Measurements from ENCODE around the gene TCF4.

Gene TCF4

DNA sequence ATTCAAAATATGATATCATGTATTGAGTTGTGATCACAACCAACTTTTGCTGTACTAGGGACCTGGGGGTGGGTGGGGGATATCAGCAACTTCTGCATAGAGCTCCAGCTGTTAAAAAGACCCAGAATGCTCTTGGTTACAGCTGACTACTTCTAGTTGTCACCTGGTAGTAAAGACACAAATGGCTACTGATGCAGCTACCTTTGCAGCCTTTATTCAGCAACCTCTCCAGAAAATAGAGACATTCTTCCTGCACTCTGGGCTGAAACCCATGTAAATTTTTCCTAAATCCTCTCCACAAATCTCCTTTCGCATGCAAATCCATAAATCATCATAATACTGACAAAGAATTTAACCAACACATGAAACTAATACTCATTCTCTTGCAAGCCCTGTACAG is 238.3 kb downstream of the TCF4 start:
- Histone ChIP-seq H3K27me3 (ENCODE audit: insufficient read depth, poor library complexity, severe bottlenecking) (peaks cover 2% of the 10 kb centered on the region), H3K27ac (replicated peaks) (no peak overlapping the region), H3K4me3 (replicated peaks; ENCODE audit: insufficient read depth, low read length) (no peak overlapping the region)
- DNase-seq (ENCODE audit: low read depth in 1 of 2, low spot score in 1 of 2) = no peak
- TF ChIP-seq POLR2AphosphoS5 (IDR thresholded peaks at IDR 0.05; ENCODE audit: low read depth) (no peak), SPI1 (IDR thresholded peaks at IDR 0.05; ENCODE audit: borderline replicate concordance, low read depth) (no peak), GABPA (IDR thresholded peaks at IDR 0.05; ENCODE audit: low read depth) (no peak)
- TF ChIP-seq, protein P1, sequence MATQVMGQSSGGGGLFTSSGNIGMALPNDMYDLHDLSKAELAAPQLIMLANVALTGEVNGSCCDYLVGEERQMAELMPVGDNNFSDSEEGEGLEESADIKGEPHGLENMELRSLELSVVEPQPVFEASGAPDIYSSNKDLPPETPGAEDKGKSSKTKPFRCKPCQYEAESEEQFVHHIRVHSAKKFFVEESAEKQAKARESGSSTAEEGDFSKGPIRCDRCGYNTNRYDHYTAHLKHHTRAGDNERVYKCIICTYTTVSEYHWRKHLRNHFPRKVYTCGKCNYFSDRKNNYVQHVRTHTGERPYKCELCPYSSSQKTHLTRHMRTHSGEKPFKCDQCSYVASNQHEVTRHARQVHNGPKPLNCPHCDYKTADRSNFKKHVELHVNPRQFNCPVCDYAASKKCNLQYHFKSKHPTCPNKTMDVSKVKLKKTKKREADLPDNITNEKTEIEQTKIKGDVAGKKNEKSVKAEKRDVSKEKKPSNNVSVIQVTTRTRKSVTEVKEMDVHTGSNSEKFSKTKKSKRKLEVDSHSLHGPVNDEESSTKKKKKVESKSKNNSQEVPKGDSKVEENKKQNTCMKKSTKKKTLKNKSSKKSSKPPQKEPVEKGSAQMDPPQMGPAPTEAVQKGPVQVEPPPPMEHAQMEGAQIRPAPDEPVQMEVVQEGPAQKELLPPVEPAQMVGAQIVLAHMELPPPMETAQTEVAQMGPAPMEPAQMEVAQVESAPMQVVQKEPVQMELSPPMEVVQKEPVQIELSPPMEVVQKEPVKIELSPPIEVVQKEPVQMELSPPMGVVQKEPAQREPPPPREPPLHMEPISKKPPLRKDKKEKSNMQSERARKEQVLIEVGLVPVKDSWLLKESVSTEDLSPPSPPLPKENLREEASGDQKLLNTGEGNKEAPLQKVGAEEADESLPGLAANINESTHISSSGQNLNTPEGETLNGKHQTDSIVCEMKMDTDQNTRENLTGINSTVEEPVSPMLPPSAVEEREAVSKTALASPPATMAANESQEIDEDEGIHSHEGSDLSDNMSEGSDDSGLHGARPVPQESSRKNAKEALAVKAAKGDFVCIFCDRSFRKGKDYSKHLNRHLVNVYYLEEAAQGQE (IDR thresholded peaks at IDR 0.05; ENCODE audit: insufficient replicate concordance, low read depth) = no peak
- TF ChIP-seq, protein P2, sequence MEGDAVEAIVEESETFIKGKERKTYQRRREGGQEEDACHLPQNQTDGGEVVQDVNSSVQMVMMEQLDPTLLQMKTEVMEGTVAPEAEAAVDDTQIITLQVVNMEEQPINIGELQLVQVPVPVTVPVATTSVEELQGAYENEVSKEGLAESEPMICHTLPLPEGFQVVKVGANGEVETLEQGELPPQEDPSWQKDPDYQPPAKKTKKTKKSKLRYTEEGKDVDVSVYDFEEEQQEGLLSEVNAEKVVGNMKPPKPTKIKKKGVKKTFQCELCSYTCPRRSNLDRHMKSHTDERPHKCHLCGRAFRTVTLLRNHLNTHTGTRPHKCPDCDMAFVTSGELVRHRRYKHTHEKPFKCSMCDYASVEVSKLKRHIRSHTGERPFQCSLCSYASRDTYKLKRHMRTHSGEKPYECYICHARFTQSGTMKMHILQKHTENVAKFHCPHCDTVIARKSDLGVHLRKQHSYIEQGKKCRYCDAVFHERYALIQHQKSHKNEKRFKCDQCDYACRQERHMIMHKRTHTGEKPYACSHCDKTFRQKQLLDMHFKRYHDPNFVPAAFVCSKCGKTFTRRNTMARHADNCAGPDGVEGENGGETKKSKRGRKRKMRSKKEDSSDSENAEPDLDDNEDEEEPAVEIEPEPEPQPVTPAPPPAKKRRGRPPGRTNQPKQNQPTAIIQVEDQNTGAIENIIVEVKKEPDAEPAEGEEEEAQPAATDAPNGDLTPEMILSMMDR (IDR thresholded peaks at IDR 0.05; ENCODE audit: insufficient read depth, low read length) = no peak

DNA sequence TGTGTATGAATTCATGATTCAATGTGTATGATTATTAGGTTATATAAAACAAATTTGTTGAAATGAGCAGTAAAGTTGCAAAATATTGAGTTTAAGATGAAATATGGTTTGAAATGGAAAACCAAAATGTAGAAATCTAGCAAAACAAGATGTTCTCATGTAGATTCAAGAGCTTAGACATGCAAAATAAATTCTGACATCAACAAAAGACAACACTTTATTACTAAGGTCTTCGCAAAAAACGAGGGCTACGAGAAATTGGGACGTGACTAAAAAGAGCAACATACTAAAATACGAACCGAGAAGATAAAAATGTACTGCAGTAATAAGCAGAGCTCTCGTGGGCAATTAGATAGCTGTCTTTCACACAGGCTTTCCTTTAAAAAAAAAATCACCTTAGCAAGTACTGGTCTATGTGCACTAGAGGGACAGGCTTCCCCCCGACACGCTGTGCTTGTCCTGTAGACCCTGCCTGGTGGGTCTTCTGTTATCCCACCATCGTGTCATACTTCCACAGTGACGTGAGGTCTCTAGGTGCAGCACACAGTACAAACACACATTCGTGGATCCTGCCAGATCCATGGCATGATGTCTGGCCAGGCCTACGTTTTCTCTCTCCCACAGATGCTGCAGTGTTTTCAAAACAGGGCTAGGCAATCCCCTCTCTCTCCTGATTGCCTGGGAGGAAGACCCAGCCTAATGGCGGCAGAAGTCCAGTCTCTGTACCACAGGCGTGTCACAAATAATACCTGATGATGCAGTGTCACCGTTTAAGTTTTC is 240.8 kb downstream of the TCF4 start:
- Histone ChIP-seq H3K27ac (replicated peaks) (no peak overlapping the region), H3K4me3 (replicated peaks; ENCODE audit: insufficient read depth, low read length) (no peak overlapping the region), H3K27me3 (ENCODE audit: insufficient read depth, poor library complexity, severe bottlenecking) (no peaks in the 10 kb centered on the region)
- TF ChIP-seq, protein P1 (IDR thresholded peaks at IDR 0.05; ENCODE audit: insufficient replicate concordance, low read depth) = no peak
- no peak for TF ChIP-seq POLR2AphosphoS5 (IDR thresholded peaks at IDR 0.05; ENCODE audit: low read depth)
- TF ChIP-seq GABPA (IDR thresholded peaks at IDR 0.05; ENCODE audit: low read depth) = no peak
- no peak for TF ChIP-seq SPI1 (IDR thresholded peaks at IDR 0.05; ENCODE audit: borderline replicate concordance, low read depth)
- TF ChIP-seq, protein P2 (IDR thresholded peaks at IDR 0.05; ENCODE audit: insufficient read depth, low read length) = no peak
- DNase-seq (ENCODE audit: low read depth in 1 of 2, low spot score in 1 of 2) = no peak

DNA sequence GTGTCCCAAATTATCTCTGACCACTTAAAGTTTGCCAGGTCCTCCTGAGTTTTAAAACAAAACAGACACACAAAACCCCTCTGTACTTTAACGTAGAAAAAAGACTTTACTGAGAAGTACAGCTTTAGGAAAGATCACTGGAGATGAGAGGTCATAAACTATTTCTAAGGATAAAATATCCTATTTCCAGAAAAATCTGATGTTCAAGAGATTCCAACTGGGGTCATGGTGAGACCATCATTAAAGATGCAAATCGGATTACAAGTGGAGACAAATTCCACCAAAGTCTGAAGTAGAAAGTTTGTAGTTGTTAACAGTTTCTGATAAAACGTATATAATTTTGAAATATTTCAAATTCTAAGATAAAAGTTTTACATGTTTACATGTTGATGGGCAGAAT is 241.6 kb downstream of the TCF4 start:
- TF ChIP-seq GABPA (IDR thresholded peaks at IDR 0.05; ENCODE audit: low read depth) (no peak), SPI1 (IDR thresholded peaks at IDR 0.05; ENCODE audit: borderline replicate concordance, low read depth) (no peak), POLR2AphosphoS5 (IDR thresholded peaks at IDR 0.05; ENCODE audit: low read depth) (no peak)
- TF ChIP-seq, protein P2 (IDR thresholded peaks at IDR 0.05; ENCODE audit: insufficient read depth, low read length) = no peak
- TF ChIP-seq, protein P1 (IDR thresholded peaks at IDR 0.05; ENCODE audit: insufficient replicate concordance, low read depth) = no peak
- no peak for DNase-seq (ENCODE audit: low read depth in 1 of 2, low spot score in 1 of 2)
- H3K4me3 ChIP-seq (replicated peaks; ENCODE audit: insufficient read depth, low read length) = no peak overlapping the region
- H3K27me3 ChIP-seq (ENCODE audit: insufficient read depth, poor library complexity, severe bottlenecking) = no peaks in the 10 kb centered on the region
- no peak overlapping the region for H3K27ac ChIP-seq (replicated peaks)

Data from HL-60 (cell line).